H1 (cell line): ENCODE measurements around the gene HIC1. TPM values are rescaled to one million over a fixed set of nuclear protein-coding genes. Genes with fewer than 3 reads are reported as not detected.
A peak's percentile ranks its signal among the peaks of the same experiment; 100 is the strongest.

Experiments
- CTCF ChIA-PET: fragments of 300-600 bp; sonication (Branson Sonifier 250); formaldehyde crosslinking; loops from one replicate; lab custom pipeline; 2021; ENCODE audit not compliant: partially characterized antibody; lab: Charles Lee
- POLR2A ChIA-PET: fragments of 300-600 bp; sonication (Branson Sonifier 250); formaldehyde crosslinking; loops from one replicate; lab custom pipeline; 2021; ENCODE audit warnings: inconsistent platforms; ENCODE audit not compliant: partially characterized antibody; lab: Charles Lee
- DNase-seq, 2 experiments: peaks; one replicate each; pipeline versions ENCODE4 v3.0.0 to v3.0.0-alpha.2; 2010 to 2022; ENCODE audit warnings: low spot score in 2 of 2, low read depth in 1 of 2, mixed read lengths in 1 of 2
- FAIRE-seq: peaks from 2 replicates; lab custom pipeline; 2011; peaks lifted over from hg19 to GRCh38; lab: Jason Lieb, UNC
- H2AFZ ChIP-seq: 2 replicates; pipeline ENCODE4 v1.8.1; 2012; ENCODE audit warnings: low read length, inconsistent platforms
- H2AK5ac ChIP-seq: 2 replicates; pipeline ENCODE4 v1.6.1; 2013; ENCODE audit warnings: low read depth, low read length
- H2BK120ac ChIP-seq: replicated peaks from 2 replicates; pipeline ENCODE3; 2013; ENCODE audit warnings: low read depth, low read length, inconsistent platforms
- H2BK12ac ChIP-seq: 2 replicates; pipeline ENCODE4 v1.6.1; 2013; ENCODE audit warnings: low read depth, low read length
- H2BK15ac ChIP-seq: 2 replicates; pipeline ENCODE4 v1.6.1; 2013; ENCODE audit warnings: low read length
- H2BK20ac ChIP-seq: 2 replicates; pipeline ENCODE4 v1.6.1; 2013; ENCODE audit warnings: low read length
- H2BK5ac ChIP-seq: 2 replicates; pipeline ENCODE4 v1.6.1; 2013; ENCODE audit warnings: low read depth, low read length
- H3K14ac ChIP-seq: 2 replicates; pipeline ENCODE4 v1.6.1; 2013; ENCODE audit warnings: inconsistent platforms; ENCODE audit not compliant: insufficient read length
- H3K18ac ChIP-seq: 2 replicates; pipeline ENCODE4 v1.6.1; 2013; ENCODE audit warnings: low read length; ENCODE audit errors: extremely low read depth
- H3K23ac ChIP-seq: 2 replicates; pipeline ENCODE4 v1.6.1; 2013; ENCODE audit warnings: inconsistent platforms; ENCODE audit not compliant: insufficient read length
- H3K23me2 ChIP-seq: 2 replicates; pipeline ENCODE4 v1.6.1; 2013; ENCODE audit warnings: low read depth, low read length
- H3K27ac ChIP-seq: 2 replicates; pipeline ENCODE4 v1.6.1; 2011; ENCODE audit warnings: low read depth, low read length, inconsistent platforms
- H3K27me3 ChIP-seq, 4 experiments: replicated peaks in 1 of 4; 1 replicate in 1 of 4; 2 replicates in 3 of 4; pipeline versions ENCODE4 v1.6.1 to v1.8.1; 2011 to 2013; ENCODE audit warnings: low read length in 3 of 4, mild to moderate bottlenecking in 3 of 4, inconsistent platforms in 2 of 4, mixed read lengths in 2 of 4, moderate library complexity in 1 of 4; ENCODE audit not compliant: control insufficient read depth in 3 of 4, insufficient read depth in 3 of 4; ENCODE audit errors: extremely low read depth in 1 of 4
- H3K36me3 ChIP-seq, 4 experiments: 2 replicates each; pipeline versions ENCODE4 v1.6.1 to v1.8.1; 2011 to 2013; ENCODE audit warnings: mild to moderate bottlenecking in 4 of 4, low read length in 3 of 4, moderate library complexity in 2 of 4, control low read depth in 1 of 4, inconsistent platforms in 1 of 4; ENCODE audit not compliant: insufficient read depth in 4 of 4, control insufficient read depth in 2 of 4
- H3K4ac ChIP-seq: replicated peaks from 2 replicates; pipeline ENCODE3; 2013; ENCODE audit warnings: low read length, low read depth, mixed read lengths, inconsistent platforms; ENCODE audit not compliant: insufficient read length
- H3K4me1 ChIP-seq, 4 experiments: replicated peaks in 1 of 4; 1 replicate in 1 of 4; 2 replicates in 3 of 4; pipeline versions ENCODE4 v1.6.1 to v1.8.1; 2011 to 2013; ENCODE audit warnings: low read length in 3 of 4, inconsistent platforms in 2 of 4, mixed read lengths in 1 of 4; ENCODE audit not compliant: insufficient read depth in 4 of 4, control insufficient read depth in 3 of 4
- H3K4me2 ChIP-seq, 2 experiments: 2 replicates each; pipeline versions ENCODE4 v1.6.1 to v1.8.1; 2011 to 2013; ENCODE audit warnings: low read depth in 2 of 2, low read length in 2 of 2, control low read depth in 1 of 2, inconsistent platforms in 1 of 2, mild to moderate bottlenecking in 1 of 2; ENCODE audit not compliant: insufficient read depth in 1 of 2
- H3K4me3 ChIP-seq, 4 experiments: fragments of 200-600, 300-600 bp in 1 of 4; sonication (generic), shearing (Covaris generic), sonication (Bioruptor Twin) in 1 of 4; 2 replicates each; pipeline versions ENCODE4 v1.5.1 to v1.8.1; 2011 to 2016; ENCODE audit warnings: low read length in 4 of 4, low read depth in 3 of 4, control low read depth in 2 of 4, inconsistent platforms in 2 of 4, mild to moderate bottlenecking in 2 of 4, mixed read lengths in 1 of 4, moderate library complexity in 1 of 4; ENCODE audit not compliant: insufficient read depth in 2 of 4; ENCODE audit errors: extremely low read depth in 1 of 4
- H3K56ac ChIP-seq: replicated peaks from 2 replicates; pipeline ENCODE3; 2013; ENCODE audit warnings: low read depth, mild to moderate bottlenecking, mixed read lengths, low read length, inconsistent platforms; ENCODE audit not compliant: insufficient read length
- H3K79me1 ChIP-seq: 2 replicates; pipeline ENCODE4 v1.6.1; 2013; ENCODE audit warnings: low read depth, low read length, control low read depth
- H3K79me2 ChIP-seq, 2 experiments: 2 replicates each; pipeline versions ENCODE4 v1.6.1 to v1.8.1; 2012 to 2013; ENCODE audit warnings: low read length in 2 of 2, mild to moderate bottlenecking in 2 of 2, inconsistent platforms in 1 of 2; ENCODE audit not compliant: insufficient read depth in 2 of 2, control insufficient read depth in 1 of 2
- H3K9ac ChIP-seq, 4 experiments: replicated peaks in 1 of 4; 1 replicate in 1 of 4; 2 replicates in 3 of 4; pipeline versions ENCODE4 v1.6.1 to v1.8.1; 2011 to 2013; ENCODE audit warnings: low read depth in 3 of 4, low read length in 3 of 4, control low read depth in 2 of 4, mild to moderate bottlenecking in 2 of 4, moderate library complexity in 2 of 4, inconsistent platforms in 1 of 4; ENCODE audit errors: extremely low read depth in 1 of 4
- H3K9me3 ChIP-seq, 2 experiments: 2 replicates each; pipeline versions ENCODE4 v1.6.1 to v1.8.1; 2012 to 2013; ENCODE audit warnings: mild to moderate bottlenecking in 2 of 2, moderate library complexity in 2 of 2, control low read depth in 1 of 2, inconsistent platforms in 1 of 2, low read depth in 1 of 2, low read length in 1 of 2, mixed read lengths in 1 of 2; ENCODE audit not compliant: insufficient read depth in 2 of 2
- H4K20me1 ChIP-seq, 2 experiments: replicated peaks in 1 of 2; 2 replicates each; pipeline versions ENCODE3 to v1.8.1; 2011 to 2013; ENCODE audit warnings: inconsistent platforms in 2 of 2, low read length in 2 of 2, mild to moderate bottlenecking in 1 of 2; ENCODE audit not compliant: insufficient read depth in 2 of 2, control insufficient read depth in 1 of 2
- H4K5ac ChIP-seq: 2 replicates; pipeline ENCODE4 v1.6.1; 2013; ENCODE audit warnings: low read length, low read depth, mixed read lengths, inconsistent platforms; ENCODE audit not compliant: insufficient read length
- H4K8ac ChIP-seq: 2 replicates; pipeline ENCODE4 v1.8.0; 2013; ENCODE audit warnings: mild to moderate bottlenecking, moderate library complexity, low read length, inconsistent platforms; ENCODE audit not compliant: insufficient read depth; ENCODE audit errors: extremely low read depth
- H4K91ac ChIP-seq: replicated peaks from 2 replicates; pipeline ENCODE3; 2013; ENCODE audit warnings: low read length, mixed read lengths, inconsistent platforms; ENCODE audit not compliant: insufficient read length
- ASH2L ChIP-seq: fragments of 200-600, 300-600 bp; sonication (generic); IDR thresholded peaks from one replicate; pipeline ENCODE4 v1.7.1; 2017; ENCODE audit warnings: low read length
- CEBPB ChIP-seq: IDR thresholded peaks from 2 replicates; pipeline ENCODE4 v1.6.1; 2012; ENCODE audit warnings: low read depth, low read length
- JUN ChIP-seq: IDR thresholded peaks from 2 replicates; pipeline ENCODE4 v1.6.1; 2011; ENCODE audit warnings: low read depth, mild to moderate bottlenecking, improper control_type of control experiment, low read length
- RAD21 ChIP-seq, 2 experiments: IDR thresholded peaks in 1 of 2; conservative IDR thresholded peaks in 1 of 2; 2 replicates each; pipeline ENCODE4 v1.6.1; 2011; ENCODE audit warnings: low read depth in 2 of 2, low read length in 2 of 2, improper control_type of control experiment in 1 of 2, inconsistent platforms in 1 of 2, mild to moderate bottlenecking in 1 of 2, moderate library complexity in 1 of 2
- SIN3A ChIP-seq, 2 experiments: IDR thresholded peaks in 1 of 2; conservative IDR thresholded peaks in 1 of 2; 2 replicates each; pipeline ENCODE4 v1.6.1; 2011 to 2012; ENCODE audit warnings: low read length in 2 of 2, improper control_type of control experiment in 1 of 2, low read depth in 1 of 2, mild to moderate bottlenecking in 1 of 2
- ZNF274 ChIP-seq: IDR thresholded peaks from 2 replicates; pipeline ENCODE4 v1.7.0; 2012; ENCODE audit warnings: low read length, borderline replicate concordance; ENCODE audit errors: extremely low read depth
- WGBS, 2 experiments: shearing (Covaris generic) in 1 of 2; methylation state at CpG; one replicate each; pipeline versions ENCODE4 v1.1.6 to v1.1.7; 2013 to 2015; ENCODE audit warnings: low lambda C conversion rate in 2 of 2, mixed read lengths in 2 of 2, inconsistent platforms in 1 of 2, low coverage in 1 of 2, missing lambda C conversion rate in 1 of 2; ENCODE audit not compliant: insufficient replicate concordance in 2 of 2, insufficient coverage in 1 of 2, insufficient read length in 1 of 2; ENCODE audit errors: extremely low coverage in 1 of 2, missing lambda C conversion rate in 1 of 2; 5-methylcytosine and 5-hydroxymethylcytosine counted together
- polyA plus RNA-seq, 7 experiments: library from polyadenylated mRNA; depleted of rRNA in 3 of 7; stranded (reverse) in 5 of 7; unstranded in 2 of 7; fragments of >200 nt in 5 of 7; fragments of 200-250 nt in 2 of 7; gene quantifications; 1 replicate in 5 of 7; 2 replicates in 1 of 7; 4 replicates in 1 of 7; pipeline versions ENCODE4 v1.2.1 to v1.2.3, GENCODE V29; 2011 to 2013; ENCODE audit warnings: missing spikeins in 2 of 7, mixed read lengths in 2 of 7
- total RNA-seq: library from RNA; stranded (reverse); fragmentation: NEBNext Ultra II Directional; extraction: Animal tissue kit (Norgen Biotek cat#: 25700); gene quantifications from 2 replicates; pipeline ENCODE4 v1.2.1, GENCODE V29; 2021

Gene HIC1
- total and polyA plus RNA-seq, 2 of the 8 experiments (the other 6 are each of a cell fraction or from before 2014, with no cell fraction given), result 0.06 to 0.09 TPM

DNA sequence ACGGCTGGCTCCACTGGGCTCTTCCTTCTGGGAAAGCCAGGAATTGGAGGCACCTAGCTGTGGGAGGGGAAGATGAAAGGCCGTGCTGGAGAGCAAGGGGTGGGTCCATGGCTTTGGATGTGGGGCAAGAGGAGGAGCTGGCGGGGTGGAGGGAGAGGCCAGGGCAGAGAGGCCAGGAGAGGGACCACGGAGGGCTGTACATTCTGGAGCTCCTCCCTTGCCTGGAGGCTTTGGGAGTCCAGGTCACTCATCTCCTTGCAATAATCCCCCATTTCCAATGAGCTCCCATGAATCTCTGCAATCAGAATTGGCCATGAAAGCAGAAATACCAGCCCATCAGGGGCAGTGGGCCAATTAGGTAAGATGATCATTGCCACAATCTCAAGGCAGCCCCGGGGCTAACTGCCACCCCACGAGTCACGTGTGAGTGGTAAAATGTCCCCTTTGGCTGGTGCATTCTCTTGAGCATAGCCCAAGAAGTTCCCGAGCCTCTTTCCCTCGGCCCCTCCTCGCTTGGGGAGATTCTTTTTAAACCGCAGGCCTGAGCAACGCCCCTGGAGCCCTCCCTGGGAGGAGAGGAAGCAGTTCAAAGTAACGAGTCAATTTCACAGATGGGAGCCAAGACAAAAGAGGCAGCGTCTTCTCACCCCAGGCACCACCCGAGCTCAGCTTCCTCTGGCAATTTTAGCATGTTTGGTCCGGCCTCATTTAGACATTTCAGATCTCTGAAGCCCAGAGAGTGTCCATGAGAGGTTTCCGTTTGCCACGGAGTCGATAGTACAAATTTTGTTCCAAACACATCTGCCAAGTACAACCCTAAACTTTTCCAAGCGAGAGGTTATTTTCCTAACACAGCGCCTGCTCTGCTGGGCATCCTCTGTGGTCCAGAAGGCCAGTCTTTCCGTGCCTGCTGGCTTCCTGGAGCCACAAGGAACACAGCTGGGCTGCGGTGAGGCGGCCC, 43.2 kb upstream of the HIC1 start:
- no peak overlapping the region for H4K91ac ChIP-seq
- H3K36me3 ChIP-seq, result no peaks in the 10 kb centered on the region
- peaks cover 0 to 13% (median 2%) of the 10 kb centered on the region in 4 experiments; a peak in 2 of 7 replicates for H3K4me1 ChIP-seq
- H3K56ac ChIP-seq, result no peak overlapping the region
- no peak overlapping the region for H2BK5ac ChIP-seq
- H3K27ac ChIP-seq, result no peak overlapping the region
- H3K9me3 ChIP-seq, result no peaks in the 10 kb centered on the region
- no peak overlapping the region for H2BK120ac ChIP-seq
- no peak overlapping the region for H3K23ac ChIP-seq
- DNase-seq (no peak), FAIRE-seq (no peak)
- H3K4ac ChIP-seq, result no peak overlapping the region
- H2BK12ac ChIP-seq, result no peak overlapping the region
- ChIA-PET POLR2A (interaction anchor here (0.9 to 1.0 kb wide), 2 partner anchors 29 to 49 kb away, joined by 3 read pairs; partner anchors contain the start of gene OVCA2), CTCF (interaction anchor here (0.9 to 1.7 kb wide), 5 partner anchors 9 to 233 kb away, joined by 3 to 4 read pairs (median 3); no protein-coding TSS in a partner anchor)
- H3K23me2 ChIP-seq, result no peaks in the 10 kb centered on the region
- no peak overlapping the region for H3K9ac ChIP-seq
- no peak overlapping the region for H2BK20ac ChIP-seq
- no peak overlapping the region for H3K4me3 ChIP-seq
- H2BK15ac ChIP-seq, result no peak overlapping the region
- H3K27me3 ChIP-seq, result peaks cover 0 to 7% (median 4%) of the 10 kb centered on the region in 4 experiments; a peak in 3 of 7 replicates
- H4K20me1 ChIP-seq, result no peaks in the 10 kb centered on the region
- H3K14ac ChIP-seq, result no peak overlapping the region
- no peaks in the 10 kb centered on the region for H3K79me1 ChIP-seq
- no peak overlapping the region for H4K8ac ChIP-seq
- H3K79me2 ChIP-seq, result no peaks in the 10 kb centered on the region
- TF ChIP-seq CEBPB (no peak), RAD21 (IDR thresholded peaks at IDR 0.05 in 1 of 2, conservative IDR thresholded peaks at IDR 0.05 in 1 of 2; ENCODE audit: low read depth in 2 of 2, low read length in 2 of 2) (no peak), JUN (no peak), ASH2L (no peak), SIN3A (conservative IDR thresholded peaks at IDR 0.05 in 1 of 2, IDR thresholded peaks at IDR 0.05 in 1 of 2; ENCODE audit: low read depth in 1 of 2, low read length in 2 of 2) (no peak), ZNF274 (no peak)
- H3K4me2 ChIP-seq, result peak overlapping the region; percentile 39 to 40; a peak in 2 of 4 replicates
- no peak overlapping the region for H4K5ac ChIP-seq
- peak overlapping the region; percentile 31 for H2AFZ ChIP-seq
- WGBS, 2 experiments, result 44% methylated on average over 24 of the region's 24 CpGs; no CpG with 5 or more reads in 1 of the 2 experiments
- no peak overlapping the region for H2AK5ac ChIP-seq
- no peak overlapping the region; the same call in 1 of the 2 replicates for H3K18ac ChIP-seq
